Activated T-cell treated with anti-CD3 and anti-CD28 coated beads for 48 hours (primary cell): ENCODE data around the gene GSE1.

Experiments
- DNase-seq: peaks from one replicate; pipeline ENCODE4 v3.0.0-alpha.2; 2020; ENCODE audit warnings: low read depth

GSE1 gene

DNA sequence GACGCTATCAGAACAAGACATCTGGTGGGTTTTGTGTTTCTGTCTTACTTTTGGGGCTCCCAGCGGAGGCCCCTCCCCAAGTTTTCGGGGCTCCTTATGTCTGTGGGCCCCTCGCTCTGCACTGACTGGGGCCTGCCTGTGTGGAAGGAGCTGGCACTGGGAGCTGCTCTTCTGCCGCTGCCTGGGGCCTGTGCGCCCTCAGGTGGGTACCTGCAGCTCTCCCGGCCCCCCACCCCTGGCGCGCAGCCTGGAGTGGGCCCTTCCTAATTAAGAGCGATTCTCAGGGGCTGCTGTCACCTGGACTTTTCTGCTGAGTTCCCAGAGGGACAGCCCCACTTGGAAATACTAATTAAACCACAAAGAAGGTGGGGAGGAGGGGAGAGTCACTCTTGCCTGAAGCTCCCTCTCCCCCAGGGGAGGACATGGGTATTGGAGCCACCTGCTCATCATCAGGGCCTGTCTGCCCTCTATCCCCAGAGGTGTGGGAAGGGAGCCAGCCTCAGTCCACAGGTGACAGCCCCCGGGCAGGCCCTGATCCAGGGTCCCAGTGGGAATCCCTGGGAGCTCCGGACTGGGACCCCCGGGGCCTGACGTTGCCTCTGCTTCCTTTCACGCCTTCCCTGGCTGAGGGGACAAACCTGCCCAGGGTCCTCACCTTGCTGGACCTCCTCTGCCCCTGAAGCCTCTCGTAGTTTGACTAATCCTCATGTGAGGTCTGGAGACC, 36.5 kb downstream of the GSE1 start:
- DNase-seq: no peak

DNA sequence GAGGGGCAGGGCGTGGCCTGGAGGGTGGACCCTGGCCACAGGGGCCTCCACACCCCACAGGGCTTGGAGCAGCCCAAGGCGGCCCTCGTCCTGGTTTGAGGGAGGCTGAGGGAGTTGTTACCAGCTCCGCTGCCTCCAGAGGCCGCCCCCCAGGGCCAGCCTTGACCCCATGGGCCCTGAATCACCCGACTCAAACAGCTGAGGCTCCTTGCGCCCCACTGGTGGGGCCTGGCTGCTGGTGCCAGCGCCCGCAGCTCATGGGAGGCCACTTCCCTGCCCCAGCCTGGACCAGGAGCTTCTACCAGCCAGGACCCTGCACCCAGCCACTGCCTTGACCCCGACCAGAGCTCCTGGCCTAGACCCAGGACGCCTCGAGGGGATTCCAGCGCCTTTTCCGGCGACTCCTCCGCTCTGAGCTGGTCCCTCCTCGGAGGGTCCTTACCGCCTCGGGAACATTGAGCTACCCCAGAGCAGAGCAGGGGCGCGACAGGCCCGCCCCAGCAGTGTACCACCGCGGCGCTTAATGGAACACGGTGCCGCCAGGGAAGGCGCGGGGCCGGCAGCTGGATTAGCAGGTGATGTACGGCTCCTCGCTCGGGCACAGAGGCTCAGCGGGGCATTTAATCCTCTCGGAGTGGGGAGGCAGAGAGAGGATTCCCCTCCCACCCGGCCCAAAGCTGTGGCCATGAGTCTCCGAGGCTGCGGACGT, 37.2 kb downstream of the GSE1 start:
- DNase-seq: no peak

DNA sequence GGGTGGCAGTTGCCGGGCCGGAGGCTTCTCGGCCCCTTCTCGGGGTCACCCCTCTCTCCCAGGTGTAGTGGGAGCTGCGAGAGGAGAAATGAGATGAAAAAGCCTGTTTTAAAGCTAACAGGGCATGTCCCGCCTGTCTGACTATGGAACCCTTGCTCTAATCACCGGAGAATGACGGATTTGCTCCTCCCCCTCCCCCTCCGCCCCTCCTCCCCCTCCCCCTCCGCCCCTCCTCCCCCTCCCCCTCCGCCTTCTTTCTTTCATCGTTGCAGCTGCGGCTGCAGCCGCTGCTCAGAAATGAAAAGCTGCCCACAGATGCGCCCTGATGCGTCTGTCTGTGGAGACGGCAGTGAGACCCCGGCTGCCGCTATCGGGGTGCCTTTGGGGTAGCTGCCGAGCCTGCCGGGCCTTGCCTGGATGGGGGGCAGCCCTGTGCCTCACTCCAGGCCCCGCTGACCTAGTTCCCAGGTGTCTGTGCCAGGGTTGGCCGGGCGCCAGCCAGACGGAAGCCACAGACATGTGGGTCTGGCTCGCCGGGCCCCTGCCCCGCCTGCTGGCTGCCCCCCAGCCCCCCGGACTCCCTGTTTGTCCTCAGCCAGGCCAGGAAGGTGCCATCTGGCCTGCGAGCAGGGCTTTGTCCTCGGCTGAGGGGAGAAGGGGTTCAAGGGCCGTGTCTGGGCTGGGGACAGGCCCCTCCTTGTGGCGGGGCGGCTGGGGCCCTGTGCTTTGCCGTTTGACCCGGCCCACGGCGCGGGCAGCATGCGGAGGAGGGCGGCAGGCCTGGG, 37.9 kb downstream of the GSE1 start:
- no peak for DNase-seq

DNA sequence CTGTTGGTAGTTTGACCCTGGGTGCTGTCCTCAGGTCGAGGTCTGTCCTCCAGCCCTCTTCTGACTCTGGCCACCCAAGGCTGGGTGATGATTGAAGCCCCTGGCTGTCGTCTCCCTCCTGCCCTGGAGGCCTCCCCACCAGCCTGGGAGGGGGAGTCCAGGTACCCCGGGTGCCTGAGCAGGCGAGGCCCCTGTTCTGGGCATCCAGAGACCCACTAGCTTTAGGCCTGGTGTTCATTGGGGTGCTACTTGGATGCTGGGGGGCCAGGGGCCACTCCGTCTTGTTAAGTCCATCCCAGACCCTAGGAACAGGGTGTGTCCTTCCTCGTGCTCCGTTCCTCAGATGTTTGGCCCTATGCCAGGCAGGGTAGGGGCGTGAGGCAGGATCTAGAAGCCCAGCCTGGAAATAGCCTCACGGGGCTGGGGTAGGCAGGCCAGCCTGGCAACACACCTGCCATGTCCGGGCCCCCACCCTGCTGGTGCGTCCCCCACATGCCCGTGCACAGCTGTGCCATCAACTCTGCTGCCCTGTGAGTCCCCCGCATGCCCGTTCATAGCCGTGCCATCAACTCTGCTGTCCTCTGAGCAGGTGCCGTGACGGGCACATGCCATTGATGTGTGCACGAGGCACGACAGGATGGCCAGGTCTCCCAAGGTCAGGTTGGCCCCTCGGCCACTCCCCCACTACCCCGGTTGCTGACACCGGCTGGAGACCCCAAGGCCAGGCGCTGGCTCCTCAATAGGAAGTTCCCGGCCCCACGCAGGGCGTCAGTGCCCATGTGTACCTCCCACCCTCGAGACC, 38.7 kb downstream of the GSE1 start:
- DNase-seq: no peak

DNA sequence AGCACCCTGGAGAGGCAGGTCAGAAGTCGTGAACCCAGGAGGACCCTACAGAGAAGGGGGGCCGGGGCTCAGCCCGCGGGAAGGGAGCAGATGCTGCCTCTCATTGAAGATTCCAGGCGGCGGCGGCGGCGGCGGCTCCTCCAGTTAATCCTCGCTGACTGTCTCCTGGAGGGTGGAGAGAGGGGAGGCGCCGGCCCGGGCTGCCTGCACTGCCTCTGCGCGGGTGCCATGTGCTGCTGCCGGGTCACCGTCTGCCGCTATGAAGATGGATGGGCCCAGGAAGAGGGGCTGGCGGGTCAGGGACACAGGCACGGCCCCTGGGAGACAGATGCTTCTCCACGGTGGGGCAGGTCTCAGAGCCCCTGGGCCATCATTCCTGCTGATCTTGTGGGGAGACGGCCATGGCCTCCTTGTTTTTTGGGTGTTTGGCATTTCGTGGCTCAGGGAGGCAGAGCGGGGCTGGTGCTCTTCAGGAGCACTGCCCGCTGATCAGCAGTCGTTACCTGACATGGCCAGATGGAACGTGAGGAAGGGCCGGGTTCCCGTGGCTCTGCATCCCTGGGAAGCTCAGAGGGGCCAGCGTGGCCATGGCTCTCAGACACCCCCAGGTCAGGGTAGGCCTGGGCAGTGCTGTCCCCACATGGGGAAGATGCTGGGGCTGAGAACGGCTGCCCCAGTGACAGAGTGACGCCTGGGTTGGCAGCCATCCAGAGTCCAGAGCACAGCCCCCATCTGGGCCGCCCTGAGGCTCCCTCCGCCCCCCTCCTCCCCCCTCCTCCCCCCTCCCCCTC, 39.5 kb downstream of the GSE1 start:
- DNase-seq: no peak

DNA sequence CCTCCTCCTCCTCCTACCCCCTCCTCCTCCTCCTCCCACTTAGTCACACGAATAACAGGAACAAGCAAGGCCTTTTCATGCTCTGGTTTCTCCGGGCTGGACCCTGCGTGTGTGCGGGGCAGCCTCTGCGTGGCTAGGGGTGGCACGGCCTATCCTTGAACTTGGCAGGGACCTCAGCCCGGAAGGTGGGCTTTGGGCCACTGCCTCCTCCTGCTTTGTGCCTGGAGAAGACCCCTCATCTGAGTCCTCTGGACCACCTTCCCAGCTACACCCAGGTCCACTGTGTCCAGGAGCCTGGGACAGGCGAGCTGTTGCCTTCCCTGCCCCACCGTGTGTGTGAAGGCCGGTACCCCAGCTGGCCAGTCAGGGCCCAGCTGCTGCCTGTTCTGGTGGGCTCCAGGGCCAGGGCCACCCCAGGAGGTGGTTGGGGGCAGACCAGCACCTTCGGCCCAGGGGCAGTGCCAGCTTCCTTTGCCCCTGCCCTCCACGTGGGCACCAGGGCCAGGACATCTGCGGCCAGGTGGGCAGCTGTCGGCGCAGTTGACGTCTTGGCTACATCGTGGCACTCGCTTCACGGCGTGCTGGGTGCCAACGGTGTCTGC, 40.3 kb downstream of the GSE1 start:
- no peak for DNase-seq

DNA sequence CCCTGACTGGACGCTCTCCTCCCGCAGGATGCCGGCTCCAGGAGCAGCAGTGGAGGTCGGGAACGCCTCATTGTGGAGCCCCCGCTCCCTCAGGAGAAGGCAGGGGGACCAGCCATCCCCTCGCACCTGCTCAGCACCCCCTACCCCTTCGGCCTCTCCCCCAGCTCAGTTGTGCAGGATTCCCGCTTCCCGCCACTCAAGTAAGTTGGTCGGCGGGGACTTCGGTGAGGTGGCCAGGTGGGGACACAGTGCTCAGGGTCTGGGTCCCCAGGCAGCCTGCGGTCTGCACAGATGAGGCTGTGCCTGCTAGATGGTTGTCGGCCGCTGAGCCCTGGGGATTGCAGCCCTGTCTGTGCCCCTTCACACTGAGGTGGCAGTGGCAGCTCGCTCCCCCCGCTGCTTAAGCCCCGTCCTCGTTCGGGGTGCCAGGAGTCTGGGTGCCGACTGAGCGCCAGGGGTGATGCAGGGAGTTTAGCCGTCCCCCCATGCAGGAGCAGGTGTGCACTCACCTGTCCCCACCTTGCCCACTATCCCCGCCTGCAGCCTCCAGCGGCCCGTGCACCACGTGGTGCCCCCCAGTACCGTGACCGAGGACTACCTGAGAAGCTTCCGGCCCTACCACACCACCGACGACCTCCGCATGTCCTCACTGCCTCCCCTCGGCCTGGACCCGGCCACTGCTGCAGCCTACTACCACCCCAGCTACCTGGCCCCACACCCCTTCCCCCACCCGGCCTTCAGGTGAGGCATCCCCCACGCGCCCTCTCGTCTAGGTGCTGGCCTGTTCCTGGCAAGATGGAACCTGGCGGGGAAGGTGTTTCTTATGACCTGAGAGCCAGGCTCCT, 41.4 kb downstream of the GSE1 start:
- DNase-seq: no peak

DNA sequence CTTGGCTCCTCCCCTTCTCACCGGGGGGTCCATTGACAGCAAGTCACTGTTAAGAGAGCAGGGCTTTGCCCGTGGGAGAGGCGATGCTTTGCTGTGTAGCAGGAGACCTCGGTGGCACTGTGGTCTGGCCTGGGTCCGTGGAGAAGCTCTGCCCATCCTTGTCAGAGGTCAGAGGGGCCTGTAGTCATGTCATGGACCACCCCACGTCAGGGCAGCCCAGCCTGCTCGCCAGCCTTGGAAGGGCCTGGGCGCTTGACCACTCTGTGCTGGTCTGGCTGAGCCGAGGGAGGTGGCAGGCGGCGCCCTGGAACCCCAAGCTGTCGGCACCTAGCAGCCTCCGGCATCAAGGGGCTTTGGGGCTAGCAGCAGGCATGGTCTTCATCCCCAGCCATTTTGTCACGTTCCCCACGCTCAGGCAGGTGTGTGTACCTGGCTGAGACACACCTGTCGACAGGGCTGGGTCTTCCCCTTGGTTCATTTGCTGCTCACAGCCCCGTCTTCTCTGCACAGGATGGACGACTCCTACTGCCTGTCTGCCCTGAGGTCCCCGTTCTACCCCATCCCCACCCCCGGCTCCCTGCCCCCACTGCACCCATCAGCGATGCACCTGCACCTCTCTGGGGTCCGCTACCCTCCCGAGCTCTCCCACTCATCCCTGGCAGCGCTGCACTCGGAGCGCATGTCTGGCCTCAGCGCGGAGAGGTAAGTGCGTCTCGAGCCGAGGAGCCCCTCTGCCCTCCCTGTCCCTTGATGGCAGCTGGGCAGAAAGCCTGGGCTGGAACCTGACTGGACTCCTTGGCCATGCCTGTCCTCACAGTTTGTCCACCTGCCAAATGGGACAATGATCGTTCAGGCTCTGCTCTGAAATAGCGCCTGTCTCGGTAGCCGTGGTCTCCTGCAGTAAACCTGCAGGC, 42.4 kb downstream of the GSE1 start:
- DNase-seq: no peak

DNA sequence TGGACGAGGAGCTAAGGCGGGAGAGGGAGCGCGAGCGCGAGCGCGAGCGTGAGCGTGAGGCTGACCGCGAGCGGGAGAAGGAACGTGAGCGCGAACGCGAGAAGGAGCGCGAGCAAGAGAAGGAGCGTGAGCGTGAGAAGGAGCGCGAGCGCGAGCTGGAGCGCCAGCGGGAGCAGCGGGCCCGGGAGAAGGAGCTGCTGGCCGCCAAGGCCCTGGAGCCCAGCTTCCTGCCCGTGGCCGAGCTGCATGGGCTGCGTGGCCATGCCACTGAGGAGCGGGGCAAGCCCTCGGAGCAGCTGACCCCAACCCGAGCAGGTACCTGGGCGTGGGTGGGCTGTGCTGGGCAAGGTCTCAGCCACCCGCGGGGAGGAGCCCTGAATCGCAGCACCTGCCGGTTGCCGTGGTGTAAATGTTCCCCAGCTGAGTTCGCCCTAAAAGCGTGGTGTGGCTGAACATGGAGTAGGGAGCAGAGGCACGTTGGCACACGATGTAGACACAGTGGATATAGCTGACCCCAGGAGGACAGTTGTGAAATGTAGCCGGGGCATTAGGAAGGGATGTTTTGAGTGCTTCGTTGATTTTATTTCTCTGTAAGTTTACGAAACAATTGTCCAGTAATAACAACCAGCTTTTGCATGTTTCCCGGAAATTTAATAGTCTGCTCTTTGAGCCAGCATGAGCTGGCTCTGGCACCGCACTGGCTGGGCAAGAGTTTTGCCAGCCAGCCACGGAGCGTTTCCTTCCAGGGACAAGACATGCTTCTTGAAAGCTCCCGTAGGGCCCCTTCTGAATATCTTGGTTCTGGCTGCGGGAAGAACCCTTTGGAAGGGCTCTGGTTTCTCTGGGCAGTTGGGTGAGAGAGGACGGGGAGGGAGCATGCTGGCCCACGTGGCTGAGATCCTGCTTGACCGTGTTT, 43.5 kb downstream of the GSE1 start:
- DNase-seq: no peak

DNA sequence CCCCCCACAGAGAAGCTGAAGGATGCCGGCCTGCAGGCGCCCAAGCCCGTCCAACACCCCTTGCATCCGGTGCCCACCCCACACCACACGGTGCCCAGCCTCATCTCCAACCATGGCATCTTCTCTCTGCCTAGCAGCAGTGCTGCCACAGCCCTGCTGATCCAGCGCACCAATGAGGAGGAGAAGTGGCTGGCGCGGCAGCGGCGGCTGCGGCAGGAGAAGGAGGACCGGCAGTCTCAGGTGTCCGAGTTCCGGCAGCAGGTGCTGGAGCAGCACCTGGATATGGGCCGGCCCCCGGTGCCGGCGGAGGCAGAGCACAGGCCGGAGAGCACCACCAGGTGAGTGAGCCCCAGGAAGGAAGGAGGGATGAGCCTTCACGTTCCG, 44.1 kb downstream of the GSE1 start:
- no peak for DNase-seq

DNA sequence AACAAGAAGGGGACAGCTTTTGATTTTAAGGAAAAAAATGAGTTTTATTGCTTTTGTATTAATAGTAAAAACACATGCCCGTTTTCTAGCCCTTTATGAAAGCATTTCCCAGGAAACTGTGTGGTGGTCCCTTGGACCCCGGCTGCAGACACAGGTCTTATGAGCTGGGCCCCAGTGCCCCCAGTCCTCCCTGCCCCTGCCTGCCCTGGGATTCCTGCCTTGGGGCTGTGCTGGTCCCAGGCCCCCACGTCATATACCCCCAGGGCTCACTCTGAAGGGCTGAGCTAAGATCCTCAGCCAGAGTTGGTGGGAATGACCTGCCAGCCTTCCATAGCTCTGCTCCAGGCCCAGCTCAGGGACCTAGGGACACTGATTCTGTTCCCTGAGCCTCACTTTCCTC, 44.9 kb downstream of the GSE1 start:
- DNase-seq: no peak

DNA sequence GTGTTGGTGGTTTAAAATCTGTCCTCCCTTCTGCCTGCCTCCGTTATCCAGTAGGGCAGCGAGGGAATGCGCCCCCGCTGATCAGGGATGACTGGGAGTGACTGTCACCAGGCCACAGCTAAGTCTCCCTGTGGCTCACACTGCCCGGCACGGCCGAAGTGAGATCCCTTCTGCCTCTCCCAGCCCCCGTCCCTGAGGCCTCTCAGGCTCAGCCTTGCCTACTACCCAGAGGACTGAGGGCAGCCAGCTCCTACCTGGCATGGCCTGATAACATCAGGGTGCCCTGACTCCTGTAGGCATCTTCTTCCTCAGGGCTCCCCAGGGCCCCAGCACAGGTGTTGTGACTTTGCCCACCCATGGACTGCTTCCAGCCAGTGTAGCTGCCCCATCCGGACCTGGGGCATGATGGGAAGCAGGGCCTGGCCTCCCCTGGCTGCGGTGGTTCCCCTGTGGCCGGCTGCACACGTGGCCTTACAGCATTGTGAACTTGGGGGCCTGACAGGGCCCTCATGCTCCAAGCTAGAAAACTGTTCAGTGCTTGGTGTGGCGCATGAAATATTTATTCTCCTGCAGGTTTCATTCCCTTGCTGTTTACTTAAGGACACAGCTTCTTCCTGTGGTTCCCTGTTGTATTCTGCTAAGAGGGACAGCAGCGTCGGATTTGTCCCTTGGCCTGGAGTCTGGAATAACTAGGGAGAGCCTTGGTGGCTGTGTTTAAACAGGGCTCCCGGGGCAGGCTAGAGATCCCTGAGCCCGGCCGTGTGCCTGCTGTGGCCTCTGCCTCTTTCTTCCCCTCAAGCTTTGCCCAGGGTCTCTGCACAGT, 45.6 kb downstream of the GSE1 start:
- DNase-seq: no peak

DNA sequence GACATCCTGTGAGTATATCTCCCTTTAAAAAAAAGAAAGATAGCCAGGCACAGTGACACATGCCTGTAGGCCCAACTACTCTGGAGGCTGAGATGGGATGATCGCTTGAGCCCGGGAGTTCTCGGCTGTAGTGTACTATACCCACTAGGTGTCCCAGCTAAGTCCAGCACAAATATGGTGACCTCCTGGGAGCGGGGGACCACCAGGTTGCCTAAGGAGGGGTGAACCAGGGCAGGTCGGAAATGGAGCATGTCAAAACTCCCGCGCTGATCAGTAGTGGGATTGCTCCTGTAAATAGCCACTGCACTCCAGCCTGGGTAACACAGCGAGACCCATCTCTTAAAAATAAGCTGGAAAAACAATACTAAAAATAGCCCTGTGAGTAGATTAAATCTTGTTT, 46.2 kb downstream of the GSE1 start:
- no peak for DNase-seq

DNA sequence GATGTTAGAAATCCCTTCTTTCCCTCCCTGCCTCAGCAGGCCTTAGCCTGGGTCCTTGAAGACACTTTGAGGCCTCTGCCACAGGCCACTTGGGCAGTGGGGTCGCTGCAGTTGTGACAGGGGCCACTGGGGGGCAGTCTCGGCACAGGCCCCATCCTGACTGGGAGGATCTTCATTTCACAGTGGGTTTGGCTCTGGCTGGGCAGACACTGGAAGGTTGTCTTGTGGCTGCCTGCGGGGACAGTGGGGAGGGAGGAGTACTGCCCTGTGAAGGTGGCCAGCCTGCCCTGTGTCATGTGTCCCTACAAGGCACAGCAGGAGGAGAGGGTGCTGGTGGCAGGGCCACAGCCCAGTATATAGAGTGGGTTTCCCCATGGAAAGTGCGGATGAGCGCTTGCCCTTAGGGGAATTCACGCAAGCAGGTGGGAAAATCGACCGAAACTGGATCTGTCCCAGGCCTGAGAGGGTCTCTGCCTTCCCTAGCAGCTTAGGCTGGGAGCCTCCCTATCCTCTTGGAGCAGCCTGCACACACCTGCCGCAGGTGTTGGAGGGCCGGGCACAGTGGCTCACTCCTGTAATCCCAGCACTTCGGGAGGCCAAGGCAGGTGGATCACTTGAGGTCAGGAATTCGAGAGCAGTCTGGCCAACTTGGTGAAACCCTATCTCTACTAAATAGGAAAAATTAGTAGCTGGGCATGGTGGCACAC, 46.8 kb downstream of the GSE1 start:
- DNase-seq: peak; percentile 74

DNA sequence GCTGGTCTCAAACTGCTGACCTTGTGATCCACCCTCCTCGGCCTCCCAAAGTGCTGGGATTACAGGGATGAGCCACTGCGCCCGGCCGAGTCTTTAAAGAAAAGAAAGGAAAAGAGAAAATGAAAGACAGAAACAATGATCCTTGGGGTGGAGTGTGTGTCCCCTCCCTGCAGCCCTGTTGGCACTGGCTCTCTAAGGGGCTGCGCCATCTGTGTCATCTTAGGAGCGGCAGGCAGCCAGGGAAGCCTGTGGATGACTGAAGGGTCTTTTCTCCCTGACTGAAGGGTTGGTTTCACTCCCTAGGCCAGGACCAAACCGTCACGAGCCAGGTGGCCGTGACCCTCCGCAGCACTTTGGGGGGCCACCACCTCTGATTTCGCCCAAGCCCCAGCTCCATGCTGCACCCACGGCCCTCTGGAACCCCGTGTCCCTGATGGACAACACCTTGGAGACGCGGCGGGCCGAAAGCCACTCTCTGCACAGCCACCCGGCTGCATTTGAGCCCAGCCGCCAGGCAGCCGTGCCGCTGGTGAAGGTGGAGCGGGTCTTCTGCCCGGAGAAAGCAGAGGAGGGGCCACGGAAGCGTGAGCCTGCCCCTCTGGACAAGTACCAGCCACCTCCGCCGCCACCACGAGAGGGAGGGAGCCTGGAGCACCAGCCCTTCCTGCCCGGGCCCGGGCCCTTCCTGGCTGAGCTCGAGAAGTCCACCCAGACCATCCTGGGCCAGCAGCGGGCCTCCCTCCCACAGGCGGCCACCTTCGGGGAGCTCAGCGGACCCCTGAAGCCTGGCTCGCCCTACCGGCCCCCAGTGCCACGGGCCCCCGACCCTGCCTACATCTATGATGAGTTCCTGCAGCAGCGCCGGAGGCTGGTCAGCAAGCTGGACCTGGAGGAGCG, 48.0 kb downstream of the GSE1 start:
- DNase-seq: no peak
